Kidney glomerular epithelial cell (primary cell): ENCODE data around the gene PTAR1.
"Not testable (repeated sequence)": the region's sequence is repeated elsewhere in the genome, so short reads cannot be mapped to it uniquely, and the experiment has no call there.

ENCODE experiments used
- DNase-seq: peaks from one replicate; lab custom pipeline; 2025; lab: John Stamatoyannopoulos, UW

PTAR1 gene, protein sequence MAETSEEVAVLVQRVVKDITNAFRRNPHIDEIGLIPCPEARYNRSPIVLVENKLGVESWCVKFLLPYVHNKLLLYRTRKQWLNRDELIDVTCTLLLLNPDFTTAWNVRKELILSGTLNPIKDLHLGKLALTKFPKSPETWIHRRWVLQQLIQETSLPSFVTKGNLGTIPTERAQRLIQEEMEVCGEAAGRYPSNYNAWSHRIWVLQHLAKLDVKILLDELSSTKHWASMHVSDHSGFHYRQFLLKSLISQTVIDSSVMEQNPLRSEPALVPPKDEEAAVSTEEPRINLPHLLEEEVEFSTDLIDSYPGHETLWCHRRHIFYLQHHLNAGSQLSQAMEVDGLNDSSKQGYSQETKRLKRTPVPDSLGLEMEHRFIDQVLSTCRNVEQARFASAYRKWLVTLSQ

DNA sequence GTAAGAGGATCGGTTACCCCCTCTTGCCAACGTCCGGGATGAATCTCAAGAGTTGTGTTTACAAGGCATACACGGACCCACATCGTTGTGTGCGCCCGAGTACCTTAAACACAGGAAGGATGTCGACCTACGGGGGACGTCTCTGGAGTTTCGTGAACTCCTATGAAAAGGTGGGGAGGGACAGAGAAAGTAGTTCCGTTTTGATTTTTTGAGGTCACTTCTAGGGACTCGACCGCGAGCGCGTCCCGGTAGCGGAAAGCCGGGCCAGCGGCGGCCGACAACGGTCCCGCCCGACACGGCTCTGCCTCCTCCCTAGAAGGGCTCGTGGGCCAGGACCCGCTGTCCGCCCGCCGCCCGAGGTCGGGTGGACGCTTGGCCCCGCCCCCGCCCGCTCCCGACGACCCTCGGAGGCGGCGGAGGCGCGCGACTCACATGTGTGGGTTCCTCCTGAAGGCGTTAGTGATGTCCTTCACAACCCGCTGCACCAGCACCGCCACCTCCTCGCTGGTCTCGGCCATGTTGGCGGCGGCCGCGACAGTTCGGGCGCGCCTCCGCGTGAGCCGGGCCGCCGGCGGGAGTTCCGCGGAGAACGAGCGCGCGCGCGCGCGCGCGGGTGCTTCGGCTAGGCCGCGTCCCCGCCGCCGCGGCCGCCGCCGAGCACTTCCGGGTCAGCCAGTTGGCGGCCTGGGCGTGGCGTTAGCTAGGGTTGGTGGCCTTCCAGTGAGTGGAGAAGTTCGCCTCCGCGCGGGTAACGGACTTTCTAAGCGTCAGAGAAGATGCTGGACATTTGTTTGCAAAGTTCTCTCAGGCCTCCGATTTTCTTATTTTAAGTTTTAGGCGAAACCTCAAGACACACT is at the start of gene PTAR1:
Gene PTAR1 (minus strand): TSS at position 591 of the 857 bp plus-strand sequence. CDS start 73 bp downstream, at position 518.
- peak; percentile 85 for DNase-seq

GRCh38 chr9:69809304-69809863 is 49.6 kb upstream of the PTAR1 start:
- DNase-seq: no peak

- DNase-seq: no peak
These were observed 46.8 kb upstream of the PTAR1 start for GRCh38 chr9:69806627-69807026.

DNA sequence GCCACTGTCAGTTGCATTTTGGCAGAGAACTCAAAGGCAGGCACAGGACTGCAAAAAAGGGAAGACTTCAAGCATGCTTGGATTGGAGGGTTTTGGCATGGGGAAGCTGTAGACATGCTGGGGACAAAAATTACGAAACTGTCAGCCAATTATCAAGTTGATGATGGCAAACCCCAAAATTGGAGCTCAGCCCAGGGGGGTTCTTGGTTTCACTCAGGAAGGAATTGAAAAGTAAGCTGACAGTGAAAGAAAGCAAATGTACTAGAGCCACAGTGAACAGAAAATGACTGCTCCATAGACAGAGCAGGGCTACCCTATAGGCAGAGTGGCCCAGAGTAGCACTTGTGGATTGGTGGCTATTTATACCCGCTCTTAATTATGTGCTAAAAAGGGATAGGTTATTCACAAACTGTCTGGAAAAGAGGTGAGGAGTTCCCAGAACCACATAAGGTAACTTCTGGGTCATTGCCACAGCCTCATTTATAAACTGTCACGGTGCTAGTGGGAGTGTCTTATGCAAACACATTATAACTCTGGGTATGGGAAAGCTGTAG is 46.2 kb upstream of the PTAR1 start:
- no peak for DNase-seq

DNA sequence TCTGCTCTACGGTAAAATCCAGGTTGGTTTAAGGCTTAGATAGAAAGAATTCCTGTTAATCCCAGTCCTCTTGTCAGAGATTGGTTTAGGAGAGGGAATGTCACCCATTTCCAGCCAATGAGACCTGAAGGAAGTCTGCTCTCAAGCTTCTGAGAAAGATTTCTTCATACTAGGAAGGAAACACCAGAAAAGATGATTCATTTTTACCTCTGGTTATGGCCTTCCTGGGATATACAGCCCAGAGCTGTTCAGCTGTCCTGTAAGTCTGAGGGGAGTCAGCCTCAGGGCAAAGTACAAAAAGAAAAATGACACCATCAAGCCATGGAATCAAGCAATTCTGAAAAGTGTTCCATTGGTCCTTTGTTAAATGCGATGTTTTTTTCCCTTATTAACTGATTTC is 42.2 kb upstream of the PTAR1 start:
- no peak for DNase-seq

- not testable (repeated sequence) for DNase-seq
These were observed 40.2 kb upstream of the PTAR1 start for GRCh38 chr9:69800027-69800426.

DNA sequence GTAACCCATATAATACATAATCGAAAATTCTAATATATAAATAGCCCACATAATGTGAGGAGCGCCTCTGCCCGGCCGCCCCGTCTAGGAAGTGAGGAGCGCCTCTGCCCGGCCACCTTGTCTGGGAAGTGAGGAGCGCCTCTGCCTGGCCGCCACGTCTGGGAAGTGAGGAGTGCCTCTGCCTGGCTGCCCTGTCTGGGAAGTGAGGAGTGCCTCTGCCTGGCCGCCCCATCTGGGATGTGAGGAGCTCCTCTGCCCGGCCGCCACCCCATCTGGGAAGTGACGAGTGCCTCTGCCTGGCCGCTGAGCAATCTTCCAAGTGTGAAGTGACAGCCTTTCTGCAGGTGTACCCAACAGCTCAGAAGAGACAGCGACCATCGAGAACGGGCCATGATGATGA is 39.7 kb upstream of the PTAR1 start:
- not testable (repeated sequence) for DNase-seq

- peak; percentile 7 for DNase-seq
These were observed 38.9 kb upstream of the PTAR1 start for GRCh38 chr9:69798744-69799143.

DNA sequence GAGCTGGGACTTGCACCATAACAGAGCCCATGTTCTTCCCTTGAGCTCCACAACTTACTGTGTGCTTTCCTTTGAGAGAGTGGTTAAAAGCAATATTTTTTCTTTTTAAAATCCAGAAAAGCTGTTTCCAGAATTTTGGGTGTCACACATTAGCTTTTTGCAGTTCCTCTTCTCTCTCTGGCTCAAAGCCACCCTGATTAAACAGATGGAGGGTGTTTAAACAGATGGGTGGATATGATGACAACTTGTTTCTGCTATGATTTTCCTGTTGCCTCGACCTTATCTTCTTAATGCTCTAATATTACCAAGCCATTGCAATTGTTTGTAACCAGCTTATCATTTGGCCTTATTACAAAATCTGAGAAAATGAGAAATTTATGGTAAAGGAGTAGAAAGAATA is 37.9 kb upstream of the PTAR1 start:
- DNase-seq: no peak

GRCh38 chr9:69794356-69794755 is 34.5 kb upstream of the PTAR1 start:
- DNase-seq: no peak

- peak; percentile 62 for DNase-seq
These were observed 25.9 kb upstream of the PTAR1 start for GRCh38 chr9:69785757-69786156.

DNA sequence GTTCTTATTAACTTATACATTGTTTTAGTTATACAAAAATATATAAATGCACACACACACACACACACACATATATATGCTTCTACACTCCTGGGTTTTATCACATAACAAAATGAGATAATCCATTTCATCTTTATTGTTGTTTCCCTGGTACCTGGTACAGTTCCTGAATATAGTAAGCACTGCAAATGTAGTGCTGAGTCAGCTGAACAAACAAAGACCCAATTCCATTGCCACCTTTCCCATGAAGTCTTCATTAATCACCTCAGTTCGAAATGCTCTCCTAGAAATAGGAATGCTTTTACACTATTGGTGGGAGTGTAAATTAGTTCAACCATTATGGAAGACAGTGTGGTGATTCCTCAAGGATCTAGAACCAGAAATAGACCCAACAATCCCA is 13.4 kb upstream of the PTAR1 start:
- DNase-seq: no peak

GRCh38 chr9:69771775-69772418 is 12.1 kb upstream of the PTAR1 start:
- DNase-seq: no peak

GRCh38 chr9:69768716-69769115 is 8.9 kb upstream of the PTAR1 start:
- peak; percentile 61 for DNase-seq

GRCh38 chr9:69768101-69768500 is 8.3 kb upstream of the PTAR1 start:
- no peak for DNase-seq

- not testable (repeated sequence) for DNase-seq
These were observed 4.1 kb upstream of the PTAR1 start for GRCh38 chr9:69763862-69764261.

DNA sequence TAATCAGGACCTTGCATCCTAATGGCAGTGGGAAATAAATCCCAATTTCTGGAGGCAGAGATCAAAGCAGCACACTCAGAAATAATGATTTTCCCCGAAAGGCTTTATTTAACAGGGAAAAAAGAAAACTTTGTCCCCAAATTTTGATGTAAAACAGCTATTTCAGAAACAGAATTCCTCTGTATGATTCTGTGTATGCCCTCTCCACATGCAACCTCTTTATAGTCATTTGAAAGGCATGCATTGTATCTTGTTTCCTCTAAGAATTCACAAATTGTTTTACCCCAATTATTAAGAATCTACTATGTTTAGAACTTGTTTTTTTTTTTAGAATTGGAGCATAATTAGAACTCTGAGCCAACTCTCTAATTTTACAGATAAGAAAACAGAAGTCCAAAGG is 2.7 kb upstream of the PTAR1 start:
- peak; percentile 17 for DNase-seq

GRCh38 chr9:69760278-69760610 is 433 bp upstream of the PTAR1 start:
- DNase-seq: no peak

GRCh38 chr9:69759021-69759420 is 790 bp downstream of the PTAR1 start:
- no peak for DNase-seq

DNA sequence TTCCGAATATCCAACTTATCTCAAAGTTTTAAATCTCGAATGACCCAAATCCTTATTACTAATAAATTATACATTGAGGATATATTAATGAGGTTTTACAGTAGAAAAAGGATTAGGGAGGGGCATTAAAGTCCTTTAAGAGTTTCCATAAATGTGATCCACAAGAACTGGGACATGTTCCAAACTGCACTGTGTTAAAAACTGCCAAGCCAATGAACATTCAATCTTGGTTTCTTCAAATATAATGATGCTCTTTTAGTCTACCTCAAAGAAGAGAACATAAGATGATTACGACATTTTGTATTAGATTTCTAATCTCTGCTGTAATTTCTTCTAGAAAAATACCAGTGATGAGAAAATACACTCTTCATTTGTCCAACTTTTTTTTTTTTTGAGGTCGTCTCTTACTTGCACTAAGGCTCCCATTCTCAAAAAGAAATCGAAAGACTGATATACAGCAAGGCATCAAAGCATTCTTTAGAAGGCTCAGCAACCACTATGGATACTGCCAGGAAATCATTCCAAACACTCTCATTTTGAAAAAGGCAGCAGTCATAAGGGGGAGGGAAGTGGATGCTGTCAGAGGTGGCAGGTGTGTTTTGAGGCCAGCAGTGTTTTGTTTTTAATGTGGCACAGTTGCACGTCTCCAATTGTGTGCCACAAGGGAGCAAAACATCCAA is 1.7 kb downstream of the PTAR1 start:
- no peak for DNase-seq

GRCh38 chr9:69755205-69755604 is 4.6 kb downstream of the PTAR1 start:
- no peak for DNase-seq
